Measurements from ENCODE around the gene NLK.

- TF ChIP-seq CTCF (IDR thresholded peaks at IDR 0.05) (no peak), POLR2A (IDR thresholded peaks at IDR 0.05) (no peak), EP300 (IDR thresholded peaks at IDR 0.05) (no peak)
Observed at GRCh38 chr17:28055546-28056275, 13.2 kb downstream of the NLK start.

Data from suprapubic skin (tissue), 3 donors.